ENCODE data around the gene CTNNA2.

Gene CTNNA2

DNA sequence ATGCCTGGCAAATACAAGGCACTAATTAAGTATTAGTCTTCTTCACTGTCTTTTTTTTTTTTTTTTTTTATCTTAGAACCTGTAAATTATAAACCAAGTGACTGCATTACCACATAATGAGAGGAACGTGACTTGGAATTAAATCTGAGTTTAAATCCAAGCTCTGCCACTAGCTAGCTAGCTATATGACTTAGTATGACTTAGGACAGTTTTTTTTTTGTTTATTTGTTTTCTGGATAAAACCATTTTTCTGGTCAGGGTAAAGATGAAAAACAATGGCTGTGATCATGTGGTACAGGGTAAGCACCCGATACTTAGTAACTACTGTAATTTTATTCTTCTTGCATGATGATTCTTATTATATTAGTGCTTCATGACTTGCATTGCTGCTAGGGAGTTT, 983.5 kb downstream of the CTNNA2 start:
- TF ChIP-seq TAF1 (IDR thresholded peaks at IDR 0.05; ENCODE audit: borderline replicate concordance, low read depth, low read length) (no peak), POLR2A (IDR thresholded peaks at IDR 0.05; ENCODE audit: low read depth, low read length) (no peak), POLR2AphosphoS5 (IDR thresholded peaks at IDR 0.05; ENCODE audit: low read depth, low read length) (no peak)
- no peak for FAIRE-seq
- no peak for DNase-seq (ENCODE audit: insufficient read length)

DNA sequence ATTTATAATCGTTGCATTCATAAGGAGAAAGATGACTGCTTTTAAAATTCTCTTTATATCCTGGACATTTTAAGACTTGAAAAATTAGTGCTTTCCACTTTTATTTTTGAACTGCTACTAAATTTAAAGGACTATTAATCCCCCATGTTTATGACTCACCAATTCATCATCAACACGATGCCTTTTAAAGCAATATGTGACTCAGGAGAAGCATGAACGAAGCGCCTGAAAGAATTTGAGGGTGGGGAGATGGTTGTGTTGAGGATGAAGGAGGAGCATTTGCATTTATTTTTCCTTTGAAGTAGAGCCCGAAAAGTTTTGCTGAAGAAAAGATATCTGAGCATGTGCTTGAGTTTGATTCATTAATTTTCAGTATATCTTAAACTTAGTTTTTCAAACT, 983.9 kb downstream of the CTNNA2 start:
- no peak for TF ChIP-seq TAF1 (IDR thresholded peaks at IDR 0.05; ENCODE audit: borderline replicate concordance, low read depth, low read length)
- no peak for TF ChIP-seq POLR2A (IDR thresholded peaks at IDR 0.05; ENCODE audit: low read depth, low read length)
- no peak for TF ChIP-seq POLR2AphosphoS5 (IDR thresholded peaks at IDR 0.05; ENCODE audit: low read depth, low read length)
- no peak for DNase-seq (ENCODE audit: insufficient read length)
- FAIRE-seq: no peak

- no peak for FAIRE-seq
These were observed 986.2 kb downstream of the CTNNA2 start for GRCh38 chr2:80499095-80499494.

GRCh38 chr2:80501874-80502624, 989.2 kb downstream of the CTNNA2 start:
- no peak for DNase-seq (ENCODE audit: insufficient read length)
- FAIRE-seq: no peak
- TF ChIP-seq POLR2AphosphoS5 (IDR thresholded peaks at IDR 0.05; ENCODE audit: low read depth, low read length) (no peak), TAF1 (IDR thresholded peaks at IDR 0.05; ENCODE audit: borderline replicate concordance, low read depth, low read length) (no peak), POLR2A (IDR thresholded peaks at IDR 0.05; ENCODE audit: low read depth, low read length) (no peak)

More at GRCh38 chr2:80499095-80499494, 986.2 kb downstream of the CTNNA2 start:
- DNase-seq (ENCODE audit: insufficient read length): no peak
- TF ChIP-seq POLR2A (IDR thresholded peaks at IDR 0.05; ENCODE audit: low read depth, low read length): no peak
- TF ChIP-seq POLR2AphosphoS5 (IDR thresholded peaks at IDR 0.05; ENCODE audit: low read depth, low read length): no peak
- TF ChIP-seq TAF1 (IDR thresholded peaks at IDR 0.05; ENCODE audit: borderline replicate concordance, low read depth, low read length): no peak

GRCh38 chr2:80506563-80506962, 993.7 kb downstream of the CTNNA2 start:
- no peak for TF ChIP-seq POLR2AphosphoS5 (IDR thresholded peaks at IDR 0.05; ENCODE audit: low read depth, low read length)
- no peak for TF ChIP-seq TAF1 (IDR thresholded peaks at IDR 0.05; ENCODE audit: borderline replicate concordance, low read depth, low read length)
- no peak for TF ChIP-seq POLR2A (IDR thresholded peaks at IDR 0.05; ENCODE audit: low read depth, low read length)
- FAIRE-seq: no peak
- no peak for DNase-seq (ENCODE audit: insufficient read length)

- FAIRE-seq (no peak), DNase-seq (ENCODE audit: insufficient read length) (no peak)
- TF ChIP-seq POLR2A (IDR thresholded peaks at IDR 0.05; ENCODE audit: low read depth, low read length) (no peak), TAF1 (IDR thresholded peaks at IDR 0.05; ENCODE audit: borderline replicate concordance, low read depth, low read length) (no peak), POLR2AphosphoS5 (IDR thresholded peaks at IDR 0.05; ENCODE audit: low read depth, low read length) (no peak)
These were observed 997.9 kb downstream of the CTNNA2 start for GRCh38 chr2:80510716-80511115.

- no peak for FAIRE-seq
- no peak for DNase-seq (ENCODE audit: insufficient read length)
- TF ChIP-seq POLR2AphosphoS5 (IDR thresholded peaks at IDR 0.05; ENCODE audit: low read depth, low read length) (no peak), TAF1 (IDR thresholded peaks at IDR 0.05; ENCODE audit: borderline replicate concordance, low read depth, low read length) (no peak), POLR2A (IDR thresholded peaks at IDR 0.05; ENCODE audit: low read depth, low read length) (no peak)
These were observed 1003.1 kb downstream of the CTNNA2 start for GRCh38 chr2:80515964-80516363.

DNA sequence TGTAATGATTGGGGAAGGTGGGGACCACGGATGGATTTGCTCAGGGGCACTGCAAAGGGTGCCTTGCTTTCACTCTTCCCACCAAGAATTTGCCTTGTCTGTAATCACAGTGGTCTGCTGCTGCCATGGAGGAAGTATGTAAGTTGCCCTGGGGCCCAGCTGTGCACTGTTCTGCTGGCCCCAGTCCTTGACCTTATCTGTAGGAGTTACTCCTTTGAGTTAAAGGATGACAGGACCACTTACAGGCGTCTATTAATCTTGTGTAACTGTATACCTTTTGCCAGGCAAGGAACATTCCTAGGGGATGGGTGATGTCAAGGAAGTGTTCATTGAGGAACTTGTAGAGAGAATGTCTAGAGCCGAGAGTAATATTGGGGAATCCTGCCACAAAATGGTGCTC, 1004.5 kb downstream of the CTNNA2 start:
- DNase-seq (ENCODE audit: insufficient read length) (no peak), FAIRE-seq (no peak)
- TF ChIP-seq POLR2A (IDR thresholded peaks at IDR 0.05; ENCODE audit: low read depth, low read length): no peak
- TF ChIP-seq POLR2AphosphoS5 (IDR thresholded peaks at IDR 0.05; ENCODE audit: low read depth, low read length): no peak
- no peak for TF ChIP-seq TAF1 (IDR thresholded peaks at IDR 0.05; ENCODE audit: borderline replicate concordance, low read depth, low read length)

DNA sequence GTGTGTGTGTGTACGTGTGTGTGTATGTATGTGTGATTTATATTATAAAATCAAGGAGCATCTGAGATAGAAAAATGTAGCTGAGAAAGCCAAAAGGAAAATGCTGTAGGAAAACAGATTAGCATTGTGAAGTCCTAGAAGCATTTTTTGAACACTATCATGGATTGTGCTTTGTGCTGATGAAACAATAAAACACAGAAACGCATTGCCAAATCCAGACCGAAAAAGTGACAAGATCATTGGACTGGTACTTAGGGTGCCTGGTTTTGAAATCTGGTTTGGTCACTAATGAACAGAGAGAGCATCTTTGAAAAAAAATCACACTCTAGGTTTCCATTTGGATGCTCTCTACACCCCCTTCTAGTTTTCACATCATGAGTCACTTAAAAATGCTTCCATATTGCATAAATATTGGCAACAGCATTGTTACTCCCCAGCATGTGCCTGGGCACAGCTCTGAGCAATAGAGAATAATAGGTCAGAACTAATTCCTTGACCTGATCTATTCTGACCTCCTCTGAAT, 1006.3 kb downstream of the CTNNA2 start:
- TF ChIP-seq POLR2A (IDR thresholded peaks at IDR 0.05; ENCODE audit: low read depth, low read length): no peak
- TF ChIP-seq POLR2AphosphoS5 (IDR thresholded peaks at IDR 0.05; ENCODE audit: low read depth, low read length): no peak
- TF ChIP-seq TAF1 (IDR thresholded peaks at IDR 0.05; ENCODE audit: borderline replicate concordance, low read depth, low read length): no peak
- no peak for DNase-seq (ENCODE audit: insufficient read length)
- FAIRE-seq: no peak

- DNase-seq (ENCODE audit: insufficient read length) (no peak), FAIRE-seq (peak; percentile 54)
- TF ChIP-seq TAF1 (IDR thresholded peaks at IDR 0.05; ENCODE audit: borderline replicate concordance, low read depth, low read length): no peak
- TF ChIP-seq POLR2A (IDR thresholded peaks at IDR 0.05; ENCODE audit: low read depth, low read length): no peak
- TF ChIP-seq POLR2AphosphoS5 (IDR thresholded peaks at IDR 0.05; ENCODE audit: low read depth, low read length): no peak
These were observed 1006.9 kb downstream of the CTNNA2 start for GRCh38 chr2:80519699-80520291.

GRCh38 chr2:80525152-80525551, 1012.3 kb downstream of the CTNNA2 start:
- no peak for TF ChIP-seq POLR2AphosphoS5 (IDR thresholded peaks at IDR 0.05; ENCODE audit: low read depth, low read length)
- TF ChIP-seq POLR2A (IDR thresholded peaks at IDR 0.05; ENCODE audit: low read depth, low read length): no peak
- TF ChIP-seq TAF1 (IDR thresholded peaks at IDR 0.05; ENCODE audit: borderline replicate concordance, low read depth, low read length): no peak
- peak; percentile 79 for FAIRE-seq
- DNase-seq (ENCODE audit: insufficient read length): no peak

DNA sequence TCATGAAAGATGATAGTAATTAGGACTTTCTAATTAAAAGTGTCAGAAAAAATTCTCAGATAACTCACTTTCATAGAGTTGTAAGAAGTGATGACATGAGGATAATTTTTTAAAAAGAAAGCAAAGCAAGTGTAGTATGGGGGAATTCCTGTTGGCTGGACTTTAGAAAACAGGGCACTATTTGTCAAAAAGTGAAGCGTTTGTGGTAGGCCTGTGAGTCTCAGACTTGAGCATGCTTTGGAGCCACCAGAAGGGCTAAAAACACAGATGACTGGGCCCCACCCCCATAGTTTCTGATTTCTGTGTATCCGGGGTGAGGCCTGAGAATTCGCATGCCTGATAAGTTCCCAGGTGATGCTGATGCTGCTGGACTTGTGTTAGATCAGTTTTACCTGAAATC, 1014.3 kb downstream of the CTNNA2 start:
- TF ChIP-seq POLR2A (IDR thresholded peaks at IDR 0.05; ENCODE audit: low read depth, low read length) (no peak), TAF1 (IDR thresholded peaks at IDR 0.05; ENCODE audit: borderline replicate concordance, low read depth, low read length) (no peak), POLR2AphosphoS5 (IDR thresholded peaks at IDR 0.05; ENCODE audit: low read depth, low read length) (no peak)
- FAIRE-seq: peak; percentile 62
- no peak for DNase-seq (ENCODE audit: insufficient read length)
